ENCODE results near the gene STARD3. TPM values are rescaled to one million over a fixed set of nuclear protein-coding genes. Genes with fewer than 3 reads are reported as not detected.

STARD3 gene
- total RNA-seq, 2 donors from 2014 or later: 60.3 to 60.5 TPM

GRCh38 chr17:39607851-39608130 is 29.2 kb upstream of the STARD3 start, which contains the start of gene NEUROD2:
Gene NEUROD2 (minus strand): TSS chr17:39607920. CDS start chr17:39606599, 1,321 bp downstream.
- Histone ChIP-seq H3K9ac (ENCODE audit: extremely low read depth, low read length, poor library complexity, severe bottlenecking) (no peak within 1 kb of the TSS), H3K36me3 (ENCODE audit: control insufficient read depth, insufficient read depth, low read length) (no peaks in the 10 kb centered on the region), H3K9me3 (ENCODE audit: control insufficient read depth, low read length) (no peaks in the 10 kb centered on the region), H3K4me1 (ENCODE audit: control insufficient read depth, insufficient read depth, low read length) (no peaks in the 10 kb centered on the region), H3K4me3 (ENCODE audit: low read length) (no peak within 1 kb of the TSS), H3K27me3 (ENCODE audit: control insufficient read depth, insufficient read depth, low read length, poor library complexity, severe bottlenecking) (peaks cover 100% of the 10 kb centered on the region), H3K27ac (ENCODE audit: low read depth, low read length) (no peak within 1 kb of the TSS)
- no peaks in the 10 kb centered on the region for H3K9me3 Mint-ChIP-seq
- H3K4me3 Mint-ChIP-seq: peak within 1 kb of the TSS; percentile 10
- TF ChIP-seq, protein P1, sequence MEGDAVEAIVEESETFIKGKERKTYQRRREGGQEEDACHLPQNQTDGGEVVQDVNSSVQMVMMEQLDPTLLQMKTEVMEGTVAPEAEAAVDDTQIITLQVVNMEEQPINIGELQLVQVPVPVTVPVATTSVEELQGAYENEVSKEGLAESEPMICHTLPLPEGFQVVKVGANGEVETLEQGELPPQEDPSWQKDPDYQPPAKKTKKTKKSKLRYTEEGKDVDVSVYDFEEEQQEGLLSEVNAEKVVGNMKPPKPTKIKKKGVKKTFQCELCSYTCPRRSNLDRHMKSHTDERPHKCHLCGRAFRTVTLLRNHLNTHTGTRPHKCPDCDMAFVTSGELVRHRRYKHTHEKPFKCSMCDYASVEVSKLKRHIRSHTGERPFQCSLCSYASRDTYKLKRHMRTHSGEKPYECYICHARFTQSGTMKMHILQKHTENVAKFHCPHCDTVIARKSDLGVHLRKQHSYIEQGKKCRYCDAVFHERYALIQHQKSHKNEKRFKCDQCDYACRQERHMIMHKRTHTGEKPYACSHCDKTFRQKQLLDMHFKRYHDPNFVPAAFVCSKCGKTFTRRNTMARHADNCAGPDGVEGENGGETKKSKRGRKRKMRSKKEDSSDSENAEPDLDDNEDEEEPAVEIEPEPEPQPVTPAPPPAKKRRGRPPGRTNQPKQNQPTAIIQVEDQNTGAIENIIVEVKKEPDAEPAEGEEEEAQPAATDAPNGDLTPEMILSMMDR (conservative IDR thresholded peaks at IDR 0.05): no peak
- H3K27me3 Mint-ChIP-seq (ENCODE audit: insufficient read depth): peaks cover 96% of the 10 kb centered on the region
- no peak within 1 kb of the TSS for H3K27ac Mint-ChIP-seq
- 0 to 3% methylated on average over 3 to 16 of the region's 20 CpGs for WGBS, 2 experiments (ENCODE audit: insufficient coverage in 1 of 2, insufficient read length in 1 of 2)
- H3K36me3 Mint-ChIP-seq (ENCODE audit: low read depth): no peaks in the 10 kb centered on the region
- H3K4me1 Mint-ChIP-seq: peaks cover 5% of the 10 kb centered on the region
- no peak for DNase-seq

- no peak overlapping the region for H3K4me3 ChIP-seq (ENCODE audit: low read length)
- Mint-ChIP-seq H3K27me3 (ENCODE audit: insufficient read depth) (peaks cover 96% of the 10 kb centered on the region), H3K27ac (no peak overlapping the region), H3K4me1 (peaks cover 5% of the 10 kb centered on the region), H3K36me3 (ENCODE audit: low read depth) (no peaks in the 10 kb centered on the region), H3K9me3 (no peaks in the 10 kb centered on the region), H3K4me3 (no peak overlapping the region)
- DNase-seq: peak; percentile 72
- H3K9ac ChIP-seq (ENCODE audit: extremely low read depth, low read length, poor library complexity, severe bottlenecking): no peak overlapping the region
- H3K27ac ChIP-seq (ENCODE audit: low read depth, low read length): no peak overlapping the region
- H3K36me3 ChIP-seq (ENCODE audit: control insufficient read depth, insufficient read depth, low read length): no peaks in the 10 kb centered on the region
- H3K27me3 ChIP-seq (ENCODE audit: control insufficient read depth, insufficient read depth, low read length, poor library complexity, severe bottlenecking): peaks cover 100% of the 10 kb centered on the region
- no peaks in the 10 kb centered on the region for H3K9me3 ChIP-seq (ENCODE audit: control insufficient read depth, low read length)
- no peaks in the 10 kb centered on the region for H3K4me1 ChIP-seq (ENCODE audit: control insufficient read depth, insufficient read depth, low read length)
- TF ChIP-seq, protein P1 (conservative IDR thresholded peaks at IDR 0.05): no peak
- WGBS, 2 experiments (ENCODE audit: insufficient coverage in 1 of 2, insufficient read length in 1 of 2): 23 to 42% methylated on average over 3 to 11 of the region's 15 CpGs
Observed at GRCh38 chr17:39608142-39608981, 28.6 kb upstream of the STARD3 start.

- Mint-ChIP-seq H3K4me3 (no peak overlapping the region), H3K4me1 (peaks cover 5% of the 10 kb centered on the region), H3K27ac (no peak overlapping the region), H3K27me3 (ENCODE audit: insufficient read depth) (peaks cover 97% of the 10 kb centered on the region), H3K9me3 (no peaks in the 10 kb centered on the region), H3K36me3 (ENCODE audit: low read depth) (no peaks in the 10 kb centered on the region)
- Histone ChIP-seq H3K9ac (ENCODE audit: extremely low read depth, low read length, poor library complexity, severe bottlenecking) (no peak overlapping the region), H3K4me1 (ENCODE audit: control insufficient read depth, insufficient read depth, low read length) (no peaks in the 10 kb centered on the region), H3K36me3 (ENCODE audit: control insufficient read depth, insufficient read depth, low read length) (no peaks in the 10 kb centered on the region), H3K4me3 (ENCODE audit: low read length) (no peak overlapping the region), H3K27ac (ENCODE audit: low read depth, low read length) (no peak overlapping the region), H3K9me3 (ENCODE audit: control insufficient read depth, low read length) (no peaks in the 10 kb centered on the region), H3K27me3 (ENCODE audit: control insufficient read depth, insufficient read depth, low read length, poor library complexity, severe bottlenecking) (peaks cover 100% of the 10 kb centered on the region)
- 81 to 88% methylated on average over 4 of the region's 4 CpGs for WGBS, 2 experiments (ENCODE audit: insufficient coverage in 1 of 2, insufficient read length in 1 of 2)
- no peak for DNase-seq
- TF ChIP-seq, protein P1 (conservative IDR thresholded peaks at IDR 0.05): no peak
Observed at GRCh38 chr17:39609416-39610025, 27.4 kb upstream of the STARD3 start.
